PC-9 (cell line): Measurements from ENCODE around the gene MAN1C1.

Source experiments
- CTCF ChIP-seq: fragments of 200-600 bp; sonication (generic); conservative IDR thresholded peaks from 2 replicates; pipeline ENCODE4 v1.6.1; 2017; ENCODE audit warnings: mixed run types, antibody characterized with exemption, mild to moderate bottlenecking, moderate library complexity
- EZH2 ChIP-seq: fragments of 200-600 bp; sonication (generic); IDR thresholded peaks from 2 replicates; pipeline ENCODE4 v1.8.0; 2017; ENCODE audit warnings: antibody characterized with exemption, low read depth

- TF ChIP-seq CTCF (no peak), EZH2 (no peak)
These were observed 121.9 kb downstream of the MAN1C1 start for GRCh38 chr1:25738499-25738898.
